IPS-15b (cell line): ENCODE measurements around the gene RAB31.

Experiments
- H3K27me3 ChIP-seq: one replicate; pipeline ENCODE4 v1.6.1; 2013; ENCODE audit warnings: low read length; ENCODE audit not compliant: control insufficient read depth, insufficient read depth
- H3K36me3 ChIP-seq: one replicate; pipeline ENCODE4 v1.6.1; 2013; ENCODE audit warnings: low read length; ENCODE audit not compliant: control insufficient read depth, insufficient read depth
- H3K4me1 ChIP-seq: one replicate; pipeline ENCODE4 v1.6.1; 2013; ENCODE audit warnings: mild to moderate bottlenecking, low read length; ENCODE audit not compliant: control insufficient read depth, insufficient read depth
- H3K4me3 ChIP-seq: one replicate; pipeline ENCODE4 v1.5.1; 2013; ENCODE audit warnings: low read depth, low read length
- H3K9ac ChIP-seq: one replicate; pipeline ENCODE4 v1.6.1; 2013; ENCODE audit warnings: low read depth, mild to moderate bottlenecking, low read length
- H3K9me3 ChIP-seq: one replicate; pipeline ENCODE4 v1.6.1; 2013; ENCODE audit warnings: mild to moderate bottlenecking, low read length; ENCODE audit not compliant: control insufficient read depth, insufficient read depth

Gene RAB31

GRCh38 chr18:9695605-9696004 is 12.5 kb upstream of the RAB31 start:
- Histone ChIP-seq H3K9ac (no peak overlapping the region), H3K9me3 (no peaks in the 10 kb centered on the region), H3K36me3 (no peaks in the 10 kb centered on the region), H3K4me3 (no peak overlapping the region), H3K27me3 (no peaks in the 10 kb centered on the region), H3K4me1 (peaks cover 5% of the 10 kb centered on the region)

GRCh38 chr18:9696112-9696511 is 12.0 kb upstream of the RAB31 start:
- H3K9me3 ChIP-seq, result no peaks in the 10 kb centered on the region
- H3K36me3 ChIP-seq, result no peaks in the 10 kb centered on the region
- H3K4me1 ChIP-seq, result peaks cover 5% of the 10 kb centered on the region
- H3K4me3 ChIP-seq, result no peak overlapping the region
- H3K27me3 ChIP-seq, result no peaks in the 10 kb centered on the region
- no peak overlapping the region for H3K9ac ChIP-seq

GRCh38 chr18:9696701-9697100 is 11.4 kb upstream of the RAB31 start:
- Histone ChIP-seq H3K4me3 (no peak overlapping the region), H3K9me3 (no peaks in the 10 kb centered on the region), H3K27me3 (no peaks in the 10 kb centered on the region), H3K4me1 (peaks cover 5% of the 10 kb centered on the region), H3K36me3 (no peaks in the 10 kb centered on the region), H3K9ac (no peak overlapping the region)

GRCh38 chr18:9697121-9697520 is 11.0 kb upstream of the RAB31 start:
- H3K9me3 ChIP-seq, result no peaks in the 10 kb centered on the region

DNA sequence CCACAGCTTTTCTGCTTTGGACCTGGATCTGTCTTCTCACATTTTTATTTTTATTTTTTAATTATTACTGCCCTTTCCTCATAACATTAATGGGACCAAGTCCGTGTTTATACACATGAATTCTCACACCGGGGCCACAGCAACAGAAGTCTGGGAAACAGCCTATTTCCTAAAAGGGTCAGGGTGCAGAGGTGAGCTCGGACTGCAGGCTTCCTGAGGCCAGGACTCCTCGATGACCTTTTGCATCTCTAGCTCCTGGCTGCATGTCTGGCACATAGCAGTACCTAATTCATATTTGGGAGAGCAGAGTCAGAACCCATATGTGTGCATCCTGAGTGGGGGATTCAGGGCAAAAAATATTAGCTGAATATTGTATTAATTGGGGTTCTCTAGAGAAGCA is 9.6 kb upstream of the RAB31 start:
- Histone ChIP-seq H3K27me3 (no peaks in the 10 kb centered on the region), H3K4me3 (no peak overlapping the region), H3K4me1 (peaks cover 5% of the 10 kb centered on the region), H3K9ac (no peak overlapping the region), H3K9me3 (no peaks in the 10 kb centered on the region), H3K36me3 (no peaks in the 10 kb centered on the region)

More at GRCh38 chr18:9697121-9697520, 11.0 kb upstream of the RAB31 start:
- Histone ChIP-seq H3K27me3 (no peaks in the 10 kb centered on the region), H3K4me3 (no peak overlapping the region), H3K4me1 (peaks cover 5% of the 10 kb centered on the region), H3K9ac (no peak overlapping the region), H3K36me3 (no peaks in the 10 kb centered on the region)

GRCh38 chr18:9700261-9700796 is 7.8 kb upstream of the RAB31 start:
- Histone ChIP-seq H3K36me3 (no peaks in the 10 kb centered on the region), H3K4me1 (peaks cover 5% of the 10 kb centered on the region), H3K4me3 (no peak overlapping the region), H3K27me3 (no peaks in the 10 kb centered on the region), H3K9me3 (no peaks in the 10 kb centered on the region), H3K9ac (no peak overlapping the region)

GRCh38 chr18:9701609-9702349 is 6.3 kb upstream of the RAB31 start:
- peaks cover 11% of the 10 kb centered on the region for H3K4me1 ChIP-seq
- H3K27me3 ChIP-seq, result peaks cover 8% of the 10 kb centered on the region
- no peaks in the 10 kb centered on the region for H3K36me3 ChIP-seq
- H3K4me3 ChIP-seq, result no peak overlapping the region
- no peaks in the 10 kb centered on the region for H3K9me3 ChIP-seq
- H3K9ac ChIP-seq, result no peak overlapping the region

DNA sequence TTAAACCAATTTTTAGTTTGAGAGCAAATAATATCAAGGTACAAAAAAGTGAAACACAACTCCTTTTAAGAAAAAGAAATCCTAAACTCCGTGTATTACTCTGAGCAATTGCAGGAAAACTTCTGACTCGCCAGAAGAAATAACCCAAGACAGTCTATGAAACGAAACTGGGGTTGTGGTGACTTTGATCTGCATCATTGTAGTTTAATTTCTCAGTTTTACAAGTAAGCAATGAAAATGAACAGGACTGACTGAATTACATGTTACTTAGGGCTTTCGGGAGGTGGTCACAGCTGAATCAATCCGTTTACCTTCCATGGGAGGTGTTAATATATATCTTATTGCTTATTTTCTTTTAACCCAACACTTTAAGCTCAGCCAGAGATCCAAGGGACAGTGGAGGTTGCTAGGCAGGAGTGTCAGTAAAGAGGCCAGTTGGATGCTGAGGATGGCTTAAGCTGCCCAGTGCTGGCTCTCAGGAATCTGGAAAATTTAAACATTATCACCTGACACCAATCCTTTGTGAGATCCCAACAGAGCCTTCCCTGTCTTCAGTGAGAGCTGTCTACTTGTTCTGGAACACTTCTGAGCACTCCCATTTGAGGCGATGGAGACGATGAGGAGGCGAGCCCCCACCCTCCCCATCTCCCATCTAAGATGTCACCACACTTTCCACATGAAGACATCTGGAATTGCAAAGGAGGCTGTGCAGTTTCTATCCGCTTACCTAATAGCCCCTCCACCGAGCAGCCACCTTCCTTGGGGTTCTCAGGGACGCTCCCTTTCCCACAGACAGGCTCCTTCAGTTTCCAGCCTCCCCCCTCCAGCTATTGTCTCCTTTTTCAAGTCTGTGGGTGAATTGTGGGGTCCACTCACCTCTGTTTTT is 3.6 kb upstream of the RAB31 start:
- Histone ChIP-seq H3K9ac (no peak overlapping the region), H3K27me3 (peaks cover 27% of the 10 kb centered on the region), H3K36me3 (no peaks in the 10 kb centered on the region), H3K9me3 (no peaks in the 10 kb centered on the region), H3K4me1 (peaks cover 20% of the 10 kb centered on the region), H3K4me3 (no peak overlapping the region)

- Histone ChIP-seq H3K4me1 (peaks cover 15% of the 10 kb centered on the region), H3K4me3 (no peak overlapping the region), H3K27me3 (peaks cover 35% of the 10 kb centered on the region)
These were observed 2.8 kb upstream of the RAB31 start for GRCh38 chr18:9705183-9705829.

GRCh38 chr18:9706081-9706935 is 1.8 kb upstream of the RAB31 start:
- H3K9ac ChIP-seq, result no peak overlapping the region

More at GRCh38 chr18:9705183-9705829, 2.8 kb upstream of the RAB31 start:
- no peaks in the 10 kb centered on the region for H3K9me3 ChIP-seq
- H3K9ac ChIP-seq, result no peak overlapping the region
- H3K36me3 ChIP-seq, result no peaks in the 10 kb centered on the region

More at GRCh38 chr18:9706081-9706935, 1.8 kb upstream of the RAB31 start:
- Histone ChIP-seq H3K36me3 (no peaks in the 10 kb centered on the region), H3K4me3 (no peak overlapping the region), H3K9me3 (no peaks in the 10 kb centered on the region), H3K27me3 (peaks cover 44% of the 10 kb centered on the region), H3K4me1 (peaks cover 14% of the 10 kb centered on the region)
